Fibroblast of lung (primary cell): Measurements from ENCODE around the gene SYNPR.

Experiments used
- EZH2 ChIP-seq: IDR thresholded peaks from 2 replicates; pipeline ENCODE4 v1.5.1; 2012; ENCODE audit warnings: low read length, control low read depth, mild to moderate bottlenecking; ENCODE audit errors: missing control alignments
- TF ChIP-seq, protein P1 (sequence below), 2 donors: IDR thresholded peaks in 1 of 2; conservative IDR thresholded peaks in 1 of 2; 1 replicate in 1 of 2; 2 replicates in 1 of 2; pipeline ENCODE4 v1.5.1; 2011 to 2012; ENCODE audit warnings: low read length in 2 of 2, control low read depth in 1 of 2, inconsistent platforms in 1 of 2, low read depth in 1 of 2, mild to moderate bottlenecking in 1 of 2

DNA sequence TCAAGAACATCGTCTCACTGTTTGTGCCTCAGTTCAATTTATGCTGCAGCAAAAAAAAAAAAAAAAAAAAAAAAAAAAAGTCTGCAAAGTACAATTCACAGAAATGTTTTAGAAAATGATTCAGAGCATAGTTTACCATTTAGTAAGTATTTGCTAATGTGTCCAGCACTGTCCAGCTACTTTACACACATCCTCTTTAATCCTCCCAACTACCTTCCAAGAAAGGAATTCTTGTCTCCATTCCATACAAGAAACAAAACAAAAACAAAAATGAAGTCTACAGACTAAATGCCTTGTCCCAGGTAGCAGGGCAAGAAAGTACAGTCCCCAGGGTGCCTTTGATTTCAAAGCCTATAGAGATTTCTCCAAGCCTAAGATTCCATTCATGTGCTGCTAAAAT, 335.5 kb downstream of the SYNPR start:
- TF ChIP-seq, protein P1, sequence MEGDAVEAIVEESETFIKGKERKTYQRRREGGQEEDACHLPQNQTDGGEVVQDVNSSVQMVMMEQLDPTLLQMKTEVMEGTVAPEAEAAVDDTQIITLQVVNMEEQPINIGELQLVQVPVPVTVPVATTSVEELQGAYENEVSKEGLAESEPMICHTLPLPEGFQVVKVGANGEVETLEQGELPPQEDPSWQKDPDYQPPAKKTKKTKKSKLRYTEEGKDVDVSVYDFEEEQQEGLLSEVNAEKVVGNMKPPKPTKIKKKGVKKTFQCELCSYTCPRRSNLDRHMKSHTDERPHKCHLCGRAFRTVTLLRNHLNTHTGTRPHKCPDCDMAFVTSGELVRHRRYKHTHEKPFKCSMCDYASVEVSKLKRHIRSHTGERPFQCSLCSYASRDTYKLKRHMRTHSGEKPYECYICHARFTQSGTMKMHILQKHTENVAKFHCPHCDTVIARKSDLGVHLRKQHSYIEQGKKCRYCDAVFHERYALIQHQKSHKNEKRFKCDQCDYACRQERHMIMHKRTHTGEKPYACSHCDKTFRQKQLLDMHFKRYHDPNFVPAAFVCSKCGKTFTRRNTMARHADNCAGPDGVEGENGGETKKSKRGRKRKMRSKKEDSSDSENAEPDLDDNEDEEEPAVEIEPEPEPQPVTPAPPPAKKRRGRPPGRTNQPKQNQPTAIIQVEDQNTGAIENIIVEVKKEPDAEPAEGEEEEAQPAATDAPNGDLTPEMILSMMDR (conservative IDR thresholded peaks at IDR 0.05 in 1 of 2, IDR thresholded peaks at IDR 0.05 in 1 of 2; ENCODE audit: low read depth in 1 of 2, low read length in 2 of 2): no peak
- no peak for TF ChIP-seq EZH2
